HL-60/S4 treated with phorbol 12-myristate 13-acetate at 8.2 ng/mL for 4 days and 3 days (cell line): ENCODE measurements around the gene TSPAN2.

ENCODE experiments used
- in situ Hi-C: fragments of 300-500 bp; cut with MboI; formaldehyde crosslinking; loops from 2 replicates; pipeline ENCODE4 v1.15.0; 2022; ENCODE audit warnings: low sequenced_read_pairs

Gene TSPAN2

GRCh38 chr1:115089420-115090185 is at the start of gene TSPAN2:
TSS of gene TSPAN2 (minus strand) at chr1:115089503. CDS start at chr1:115089432, 71 bp downstream.
- in situ Hi-C loops = no loop called here

- in situ Hi-C loops = loop anchor here (25.0 kb wide), 1 partner anchor 448 kb away; no protein-coding TSS in a partner anchor
Measured at GRCh38 chr1:115138973-115139372, 49.7 kb upstream of the TSPAN2 start.

- in situ Hi-C loops = loop anchor here (25.0 kb wide), 1 partner anchor 449 kb away; no protein-coding TSS in a partner anchor
Measured at GRCh38 chr1:115138271-115138670, 49.0 kb upstream of the TSPAN2 start.

- in situ Hi-C loops = loop anchor here (25.0 kb wide), 1 partner anchor 450 kb away; no protein-coding TSS in a partner anchor
Measured at GRCh38 chr1:115137191-115137590, 47.9 kb upstream of the TSPAN2 start.

- in situ Hi-C loops = loop anchor here (25.0 kb wide), 1 partner anchor 451 kb away; no protein-coding TSS in a partner anchor
Measured at GRCh38 chr1:115136706-115137105, 47.4 kb upstream of the TSPAN2 start.

- in situ Hi-C loops = loop anchor here (25.0 kb wide), 1 partner anchor 451 kb away; no protein-coding TSS in a partner anchor
Measured at GRCh38 chr1:115136106-115136505, 46.8 kb upstream of the TSPAN2 start.

GRCh38 chr1:115135681-115136080 is 46.4 kb upstream of the TSPAN2 start:
- in situ Hi-C loops = loop anchor here (25.0 kb wide), 1 partner anchor 452 kb away; no protein-coding TSS in a partner anchor

GRCh38 chr1:115134850-115135480 is 45.7 kb upstream of the TSPAN2 start:
- in situ Hi-C loops = loop anchor here (25.0 kb wide), 1 partner anchor 452 kb away; no protein-coding TSS in a partner anchor

- in situ Hi-C loops = loop anchor here (25.0 kb wide), 1 partner anchor 453 kb away; no protein-coding TSS in a partner anchor
Measured at GRCh38 chr1:115134231-115134630, 44.9 kb upstream of the TSPAN2 start.

GRCh38 chr1:115133440-115133839 is 44.1 kb upstream of the TSPAN2 start:
- in situ Hi-C loops = loop anchor here (25.0 kb wide), 1 partner anchor 454 kb away; no protein-coding TSS in a partner anchor

- in situ Hi-C loops = loop anchor here (25.0 kb wide), 1 partner anchor 457 kb away; no protein-coding TSS in a partner anchor
Measured at GRCh38 chr1:115130786-115131185, 41.5 kb upstream of the TSPAN2 start.

- in situ Hi-C loops = loop anchor here (25.0 kb wide), 1 partner anchor 458 kb away; no protein-coding TSS in a partner anchor
Measured at GRCh38 chr1:115129071-115129640, 39.9 kb upstream of the TSPAN2 start.

GRCh38 chr1:115127539-115127938 is 38.2 kb upstream of the TSPAN2 start:
- in situ Hi-C loops = loop anchor here (25.0 kb wide), 1 partner anchor 460 kb away; no protein-coding TSS in a partner anchor

- in situ Hi-C loops = loop anchor here (25.0 kb wide), 1 partner anchor 461 kb away; no protein-coding TSS in a partner anchor
Measured at GRCh38 chr1:115126516-115126915, 37.2 kb upstream of the TSPAN2 start.

- in situ Hi-C loops = no loop called here
Measured at GRCh38 chr1:115123116-115123515, 33.8 kb upstream of the TSPAN2 start.

- in situ Hi-C loops = no loop called here
Measured at GRCh38 chr1:115121793-115122192, 32.5 kb upstream of the TSPAN2 start.

GRCh38 chr1:115120296-115120695 is 31.0 kb upstream of the TSPAN2 start:
- in situ Hi-C loops = no loop called here

- in situ Hi-C loops = no loop called here
Measured at GRCh38 chr1:115118611-115119010, 29.3 kb upstream of the TSPAN2 start.

- in situ Hi-C loops = no loop called here
Measured at GRCh38 chr1:115118086-115118485, 28.8 kb upstream of the TSPAN2 start.

GRCh38 chr1:115117298-115117697 is 28.0 kb upstream of the TSPAN2 start:
- in situ Hi-C loops = no loop called here

- in situ Hi-C loops = no loop called here
Measured at GRCh38 chr1:115116512-115116911, 27.2 kb upstream of the TSPAN2 start.
